WTC11 (cell line): Measurements from ENCODE around the gene MT2A.

Source experiments
- CREB1 ChIP-seq: sonication (generic); formaldehyde crosslinking; IDR thresholded peaks from 2 replicates; pipeline ENCODE4 v1.8.0; 2023; ENCODE audit warnings: mild to moderate bottlenecking, missing genetic modification reagents
- CTCF ChIP-seq: fragments of 200-600 bp; IDR thresholded peaks from 2 replicates; pipeline ENCODE4 v1.8.0; 2022; ENCODE audit warnings: antibody characterized with exemption
- JUN ChIP-seq: sonication (generic); formaldehyde crosslinking; IDR thresholded peaks from 2 replicates; pipeline ENCODE4 v1.8.0; 2023; ENCODE audit warnings: mild to moderate bottlenecking, missing genetic modification reagents
- KAT7 ChIP-seq: sonication (generic); formaldehyde crosslinking; IDR thresholded peaks from 2 replicates; pipeline ENCODE4 v1.8.1; 2023; ENCODE audit warnings: missing genetic modification reagents, mild to moderate bottlenecking, borderline replicate concordance
- MAX ChIP-seq: sonication (generic); formaldehyde crosslinking; IDR thresholded peaks from 2 replicates; pipeline ENCODE4 v1.8.0; 2022; ENCODE audit warnings: mild to moderate bottlenecking, missing genetic modification reagents
- PRDM15 ChIP-seq: sonication (generic); formaldehyde crosslinking; IDR thresholded peaks from 2 replicates; pipeline ENCODE4 v1.8.0; 2022; ENCODE audit warnings: missing genetic modification reagents
- SP1 ChIP-seq: sonication (generic); formaldehyde crosslinking; conservative IDR thresholded peaks from 2 replicates; pipeline ENCODE4 v1.8.1; 2022; ENCODE audit warnings: missing genetic modification reagents
- USF2 ChIP-seq: sonication (generic); formaldehyde crosslinking; IDR thresholded peaks from 2 replicates; pipeline ENCODE4 v1.8.1; 2023; ENCODE audit warnings: mild to moderate bottlenecking, missing genetic modification reagents, moderate library complexity
- ZNF416 ChIP-seq: fragments of 250-450 bp; sonication (Bioruptor Pico); IDR thresholded peaks from 2 replicates; pipeline ENCODE4 v1.9.0; 2021; ENCODE audit warnings: mild to moderate bottlenecking, inconsistent platforms
- ZNF423 ChIP-seq: fragments of 250-450 bp; sonication (Bioruptor Pico); IDR thresholded peaks from 2 replicates; pipeline ENCODE4 v2.1.2; 2022; ENCODE audit warnings: mild to moderate bottlenecking, moderate library complexity
- TF ChIP-seq, protein P1 (sequence below): sonication (generic); formaldehyde crosslinking; IDR thresholded peaks from 2 replicates; pipeline ENCODE4 v1.8.1; 2023; ENCODE audit warnings: mild to moderate bottlenecking, missing genetic modification reagents

DNA sequence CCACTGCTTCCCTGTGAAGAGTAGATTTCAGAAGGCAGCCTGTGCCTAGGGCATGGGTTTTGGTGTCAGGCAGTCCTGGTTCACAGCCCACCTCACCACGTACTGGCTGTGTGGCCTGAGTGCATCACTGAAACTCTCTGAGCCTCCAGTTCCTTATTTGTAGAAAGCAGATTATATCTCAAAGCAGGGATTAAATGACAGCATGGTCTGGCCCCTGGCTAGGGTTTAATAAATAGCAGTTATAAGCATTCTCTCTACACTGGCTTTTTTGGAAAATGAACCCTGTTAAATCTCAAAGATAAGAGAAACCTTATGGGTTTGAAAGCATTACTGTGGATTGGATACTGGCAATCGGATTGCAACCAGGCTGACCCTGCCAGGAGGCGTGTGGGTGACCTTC, 21.1 kb downstream of the MT2A start:
- TF ChIP-seq CTCF = no peak
- TF ChIP-seq, protein P1, sequence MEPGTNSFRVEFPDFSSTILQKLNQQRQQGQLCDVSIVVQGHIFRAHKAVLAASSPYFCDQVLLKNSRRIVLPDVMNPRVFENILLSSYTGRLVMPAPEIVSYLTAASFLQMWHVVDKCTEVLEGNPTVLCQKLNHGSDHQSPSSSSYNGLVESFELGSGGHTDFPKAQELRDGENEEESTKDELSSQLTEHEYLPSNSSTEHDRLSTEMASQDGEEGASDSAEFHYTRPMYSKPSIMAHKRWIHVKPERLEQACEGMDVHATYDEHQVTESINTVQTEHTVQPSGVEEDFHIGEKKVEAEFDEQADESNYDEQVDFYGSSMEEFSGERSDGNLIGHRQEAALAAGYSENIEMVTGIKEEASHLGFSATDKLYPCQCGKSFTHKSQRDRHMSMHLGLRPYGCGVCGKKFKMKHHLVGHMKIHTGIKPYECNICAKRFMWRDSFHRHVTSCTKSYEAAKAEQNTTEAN (CRISPR knock-in tag) = no peak
- TF ChIP-seq ZNF423 (CRISPR knock-in tag) = no peak
- no peak for TF ChIP-seq MAX
- TF ChIP-seq KAT7 = no peak
- no peak for TF ChIP-seq USF2 (CRISPR knock-in tag)
- no peak for TF ChIP-seq JUN (CRISPR knock-in tag)
- no peak for TF ChIP-seq ZNF416 (CRISPR knock-in tag)
- TF ChIP-seq SP1 (CRISPR knock-in tag) = no peak
- no peak for TF ChIP-seq PRDM15 (CRISPR knock-in tag)
- TF ChIP-seq CREB1 = no peak
